HuH-7 (cell line): ENCODE data around the gene BRCA2.
A peak's percentile ranks its signal among the peaks of the same experiment; 100 is the strongest.
"Not testable (repeated sequence)": the region's sequence is repeated elsewhere in the genome, so short reads cannot be mapped to it uniquely, and the experiment has no call there.

Experiments
- DNase-seq: peaks from one replicate; pipeline ENCODE4 v3.0.0; 2011; ENCODE audit warnings: low spot score

BRCA2 gene

GRCh38 chr13:32311188-32311897 is 4.0 kb upstream of the BRCA2 start:
- DNase-seq = no peak

- peak; percentile 44 for DNase-seq
Observed at GRCh38 chr13:32314271-32315237, 754 bp upstream of the BRCA2 start.

- DNase-seq = no peak
Observed at GRCh38 chr13:32316028-32316339, 676 bp downstream of the BRCA2 start.

- no peak for DNase-seq
Observed at GRCh38 chr13:32316501-32316900, 1.2 kb downstream of the BRCA2 start.

- no peak for DNase-seq
Observed at GRCh38 chr13:32317716-32318465, 2.6 kb downstream of the BRCA2 start.

GRCh38 chr13:32320528-32320927 is 5.2 kb downstream of the BRCA2 start:
- DNase-seq = no peak

GRCh38 chr13:32323912-32324311 is 8.6 kb downstream of the BRCA2 start:
- no peak for DNase-seq

- no peak for DNase-seq
Observed at GRCh38 chr13:32330441-32330840, 15.1 kb downstream of the BRCA2 start.

GRCh38 chr13:32334671-32335070 is 19.4 kb downstream of the BRCA2 start:
- DNase-seq = no peak

- no peak for DNase-seq
Observed at GRCh38 chr13:32340914-32341313, 25.6 kb downstream of the BRCA2 start.

GRCh38 chr13:32347651-32348050 is 32.3 kb downstream of the BRCA2 start:
- DNase-seq = no peak

- DNase-seq = not testable (repeated sequence)
Observed at GRCh38 chr13:32350839-32351441, 35.6 kb downstream of the BRCA2 start.

GRCh38 chr13:32354040-32354439 is 38.7 kb downstream of the BRCA2 start:
- DNase-seq = no peak

GRCh38 chr13:32355935-32356334 is 40.6 kb downstream of the BRCA2 start:
- not testable (repeated sequence) for DNase-seq

GRCh38 chr13:32362574-32362973 is 47.3 kb downstream of the BRCA2 start:
- DNase-seq = no peak

GRCh38 chr13:32370805-32371204 is 55.5 kb downstream of the BRCA2 start:
- no peak for DNase-seq

GRCh38 chr13:32376642-32377415 is 61.5 kb downstream of the BRCA2 start:
- DNase-seq = no peak

- DNase-seq = no peak
Observed at GRCh38 chr13:32378012-32378411, 62.7 kb downstream of the BRCA2 start.

GRCh38 chr13:32381539-32381938 is 66.2 kb downstream of the BRCA2 start:
- DNase-seq = peak; percentile 9

GRCh38 chr13:32383836-32384618 is 68.7 kb downstream of the BRCA2 start:
- no peak for DNase-seq

GRCh38 chr13:32384702-32385101 is 69.4 kb downstream of the BRCA2 start:
- DNase-seq = no peak
